GM12873 (cell line): ENCODE results near the gene HSPB1.

Experiments
- TF ChIP-seq, protein P1 (sequence below): IDR thresholded peaks from 2 replicates; pipeline ENCODE4 v1.5.1; 2012; ENCODE audit warnings: low read depth, mild to moderate bottlenecking, moderate library complexity, low read length, control low read depth; ENCODE audit not compliant: insufficient read depth; ENCODE audit errors: missing control alignments

The HSPB1 gene

GRCh38 chr7:76293407-76293901, 9.0 kb upstream of the HSPB1 start:
- TF ChIP-seq, protein P1, sequence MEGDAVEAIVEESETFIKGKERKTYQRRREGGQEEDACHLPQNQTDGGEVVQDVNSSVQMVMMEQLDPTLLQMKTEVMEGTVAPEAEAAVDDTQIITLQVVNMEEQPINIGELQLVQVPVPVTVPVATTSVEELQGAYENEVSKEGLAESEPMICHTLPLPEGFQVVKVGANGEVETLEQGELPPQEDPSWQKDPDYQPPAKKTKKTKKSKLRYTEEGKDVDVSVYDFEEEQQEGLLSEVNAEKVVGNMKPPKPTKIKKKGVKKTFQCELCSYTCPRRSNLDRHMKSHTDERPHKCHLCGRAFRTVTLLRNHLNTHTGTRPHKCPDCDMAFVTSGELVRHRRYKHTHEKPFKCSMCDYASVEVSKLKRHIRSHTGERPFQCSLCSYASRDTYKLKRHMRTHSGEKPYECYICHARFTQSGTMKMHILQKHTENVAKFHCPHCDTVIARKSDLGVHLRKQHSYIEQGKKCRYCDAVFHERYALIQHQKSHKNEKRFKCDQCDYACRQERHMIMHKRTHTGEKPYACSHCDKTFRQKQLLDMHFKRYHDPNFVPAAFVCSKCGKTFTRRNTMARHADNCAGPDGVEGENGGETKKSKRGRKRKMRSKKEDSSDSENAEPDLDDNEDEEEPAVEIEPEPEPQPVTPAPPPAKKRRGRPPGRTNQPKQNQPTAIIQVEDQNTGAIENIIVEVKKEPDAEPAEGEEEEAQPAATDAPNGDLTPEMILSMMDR = no peak

GRCh38 chr7:76294344-76295024, 8.0 kb upstream of the HSPB1 start:
- TF ChIP-seq, protein P1 = no peak

- TF ChIP-seq, protein P1 = no peak
Observed at GRCh38 chr7:76296743-76297740, 5.4 kb upstream of the HSPB1 start.

DNA sequence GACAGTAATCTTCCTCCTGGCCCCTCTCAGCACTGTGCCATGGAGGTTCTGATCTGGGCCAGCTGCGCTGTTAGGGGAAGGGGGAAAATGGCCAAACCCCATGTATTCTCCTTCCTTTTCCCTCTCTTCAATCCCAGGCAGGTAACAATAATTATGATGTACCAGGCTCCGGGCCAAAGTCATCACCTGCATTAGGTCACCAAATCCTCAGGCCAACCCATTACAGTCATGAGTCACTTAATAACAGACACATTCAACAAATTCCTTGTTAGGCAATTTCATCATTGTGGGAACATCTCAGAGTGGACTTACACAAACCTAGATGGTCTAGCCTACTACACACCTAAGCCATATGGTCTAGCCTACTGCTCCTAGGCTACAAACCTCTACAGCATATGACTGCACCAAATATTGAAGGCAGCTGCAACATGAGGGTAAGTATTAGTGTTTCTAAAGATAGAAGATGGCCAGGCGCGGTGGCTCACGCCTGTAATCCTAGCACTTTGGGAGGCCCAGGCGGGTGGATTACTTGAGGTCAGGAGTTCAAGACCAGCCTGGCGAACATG, 2.2 kb upstream of the HSPB1 start:
- TF ChIP-seq, protein P1 = no peak

- TF ChIP-seq, protein P1 = no peak
Observed at GRCh38 chr7:76301000-76301399, 1.5 kb upstream of the HSPB1 start.

GRCh38 chr7:76303202-76304147, 1.0 kb downstream of the HSPB1 start:
- TF ChIP-seq, protein P1 = no peak
